GM19455 (cell line): ENCODE measurements around the gene MAFF.
"Not testable (repeated sequence)": the region's sequence is repeated elsewhere in the genome, so short reads cannot be mapped to it uniquely, and the experiment has no call there.

Experiments used
- ATAC-seq: cut with Tn5 transposase; IDR thresholded peaks from one replicate; pipeline ENCODE4 v1.9.1; 2021; ENCODE audit not compliant: unreplicated experiment

Gene MAFF

DNA sequence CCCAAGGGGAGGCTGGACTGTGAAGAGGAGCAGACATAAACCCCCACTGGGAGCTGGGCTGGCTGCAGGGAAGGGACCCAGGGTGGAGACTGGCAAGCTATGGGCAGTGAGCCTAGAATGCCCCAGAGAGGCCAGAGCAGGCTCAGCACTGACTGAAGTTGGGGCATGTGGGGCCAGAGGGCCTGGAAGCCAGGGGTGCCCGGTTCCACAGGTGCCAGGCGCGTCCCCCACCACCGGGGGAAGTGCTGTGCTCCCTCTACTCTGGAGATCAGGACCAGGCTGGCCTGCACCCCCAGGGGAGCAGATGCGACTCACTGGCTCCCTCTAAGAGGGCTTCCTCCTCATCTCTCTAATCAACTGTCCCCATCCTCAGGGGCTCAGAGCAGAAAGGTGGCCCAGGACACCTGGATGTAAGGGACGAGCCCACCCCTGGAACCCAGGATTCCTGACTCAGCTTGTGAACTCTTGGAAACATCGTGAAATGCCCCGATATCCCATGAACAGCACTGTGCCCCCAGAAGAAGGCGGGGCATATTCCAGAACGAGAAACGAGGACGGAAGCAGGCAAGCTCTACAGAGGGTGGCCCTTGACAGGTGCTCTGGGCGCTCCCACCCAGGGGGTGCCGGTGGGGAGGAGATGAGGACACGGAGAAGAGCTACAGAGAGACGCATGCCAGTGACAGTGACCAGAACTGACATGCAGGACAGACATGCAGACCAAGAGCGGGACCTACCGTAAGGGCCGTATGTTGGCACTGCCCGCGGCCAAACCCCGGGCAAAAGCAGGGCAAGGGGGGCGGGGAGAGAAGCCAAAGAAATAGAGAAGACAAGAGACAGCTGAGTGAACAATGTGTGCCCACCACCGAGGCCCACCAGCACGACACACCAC lies 20.4 kb downstream of the MAFF start:
- no peak for ATAC-seq

GRCh38 chr22:38222797-38223119 lies 21.0 kb downstream of the MAFF start:
- no peak for ATAC-seq

- no peak for ATAC-seq
Observed at GRCh38 chr22:38223289-38223960, 21.6 kb downstream of the MAFF start.

- no peak for ATAC-seq
Observed at GRCh38 chr22:38226853-38227649, 25.3 kb downstream of the MAFF start.

DNA sequence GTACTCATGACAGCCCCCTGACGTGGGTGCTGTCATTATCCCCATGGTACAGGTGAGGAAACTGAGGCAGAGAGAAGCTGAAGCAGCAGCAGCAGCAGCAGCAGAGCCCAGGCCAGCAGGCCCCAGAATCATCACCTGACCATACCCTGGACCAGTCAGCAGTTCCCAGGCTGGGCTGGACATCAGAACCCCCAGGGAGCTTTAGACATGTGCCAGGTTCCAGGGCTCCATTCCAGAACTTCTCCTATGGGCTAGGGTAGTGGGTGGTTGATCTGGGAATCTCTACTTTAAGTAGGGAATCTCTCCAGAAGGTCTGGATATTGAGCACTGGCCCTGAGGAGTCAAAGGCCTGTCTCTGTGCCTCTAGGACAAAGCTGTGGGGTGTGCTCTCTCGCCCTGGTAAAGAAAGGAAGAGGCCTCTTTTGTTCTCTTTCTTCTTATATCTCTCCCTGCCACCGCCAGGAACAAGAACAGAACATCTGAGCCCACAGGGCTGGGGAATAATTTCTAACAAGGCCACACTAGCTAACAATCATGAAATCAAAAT lies 26.6 kb downstream of the MAFF start:
- no peak for ATAC-seq

DNA sequence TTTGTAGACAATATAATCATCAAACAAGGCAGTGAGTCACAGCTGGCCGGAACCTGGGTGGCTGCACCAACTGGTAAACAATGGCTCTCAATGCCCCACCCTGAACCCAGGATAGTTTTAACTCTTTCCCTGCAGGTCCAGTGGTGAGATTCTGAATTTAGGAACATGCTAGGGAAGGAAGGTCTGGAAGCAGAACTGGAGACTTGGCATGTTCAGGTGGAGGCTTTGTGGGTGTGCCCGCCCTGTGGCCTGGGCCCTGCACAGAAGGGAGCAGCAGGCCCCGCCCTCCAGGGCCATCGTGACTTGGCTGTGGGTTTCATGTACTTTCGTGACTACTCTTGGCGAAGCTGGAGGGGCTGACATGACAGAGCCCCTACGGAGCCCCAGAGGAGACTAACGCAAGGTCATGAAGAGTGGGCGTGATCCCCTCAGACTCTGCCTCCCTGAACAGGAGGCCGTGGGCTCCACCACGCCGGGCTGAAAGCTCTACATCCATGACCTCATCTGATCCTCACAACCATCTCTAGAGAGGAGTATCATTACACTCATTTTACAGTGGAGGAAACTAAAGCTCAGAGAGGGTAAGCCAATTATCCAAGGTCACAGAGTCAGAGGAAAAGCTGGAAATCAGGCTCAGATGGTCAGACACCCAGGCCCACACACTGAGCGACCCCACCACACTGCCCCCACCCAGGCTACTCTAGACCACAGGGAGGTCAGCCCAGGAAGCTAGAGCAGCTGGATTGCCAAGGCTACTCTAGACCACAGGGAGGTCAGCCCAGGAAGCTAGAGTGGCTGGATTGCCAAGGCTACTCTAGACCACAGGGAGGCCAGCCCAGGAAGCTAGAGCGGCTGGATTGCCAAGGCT lies 27.3 kb downstream of the MAFF start:
- no peak for ATAC-seq

- ATAC-seq = no peak
Observed at GRCh38 chr22:38230108-38230825, 28.5 kb downstream of the MAFF start.

- ATAC-seq = no peak
Observed at GRCh38 chr22:38230916-38231315, 29.1 kb downstream of the MAFF start.

DNA sequence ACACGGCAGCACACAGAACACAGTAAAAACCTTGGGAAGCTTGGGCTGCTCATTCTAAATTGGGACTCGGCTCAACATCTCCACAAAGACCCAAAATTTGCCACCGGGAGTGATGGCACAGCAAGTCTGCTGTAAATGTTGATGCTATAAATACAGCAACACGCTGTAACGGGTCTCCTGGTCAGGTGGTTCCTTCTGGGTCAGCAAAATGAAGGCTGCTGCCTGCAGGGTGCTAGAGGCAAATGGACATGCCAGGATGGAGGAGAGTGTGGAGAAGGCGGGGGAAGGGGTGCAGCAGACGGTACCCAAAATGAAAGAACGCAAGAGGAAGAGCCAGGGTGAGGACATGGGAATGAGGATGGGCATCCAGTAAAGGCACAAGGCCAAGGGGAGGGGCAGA lies 30.4 kb downstream of the MAFF start:
- ATAC-seq = no peak

- no peak for ATAC-seq
Observed at GRCh38 chr22:38233427-38233826, 31.6 kb downstream of the MAFF start.

- not testable (repeated sequence) for ATAC-seq
Observed at GRCh38 chr22:38233856-38234255, 32.1 kb downstream of the MAFF start.

- no peak for ATAC-seq
Observed at GRCh38 chr22:38235240-38235850, 33.6 kb downstream of the MAFF start.

- no peak for ATAC-seq
Observed at GRCh38 chr22:38236786-38237185, 35.0 kb downstream of the MAFF start.

DNA sequence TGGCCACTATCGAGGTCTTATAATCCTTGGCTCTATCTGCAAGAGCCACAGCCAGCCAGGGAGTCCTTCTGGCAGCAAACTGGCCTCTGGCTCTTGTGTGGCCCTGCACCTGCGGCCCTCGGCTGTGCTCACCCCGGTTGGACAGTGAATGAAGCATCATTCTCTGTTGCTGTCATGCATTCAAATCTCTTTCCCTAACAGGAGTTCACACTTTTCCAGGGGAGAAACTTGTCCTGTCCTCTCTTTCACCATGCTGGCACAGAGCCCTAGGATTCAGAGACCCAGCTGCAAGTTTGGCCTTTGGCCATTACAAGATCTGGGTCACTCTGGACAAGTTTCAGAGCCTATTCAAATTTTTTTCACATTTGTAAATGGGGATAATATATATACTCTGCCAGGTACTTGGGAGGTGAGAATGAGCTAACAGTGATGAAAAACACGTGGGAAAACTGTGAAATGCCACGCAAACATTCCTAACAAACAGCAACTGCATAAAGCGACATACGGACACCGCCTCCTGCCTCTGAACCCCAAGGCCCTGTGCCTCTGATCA lies 36.8 kb downstream of the MAFF start:
- no peak for ATAC-seq

DNA sequence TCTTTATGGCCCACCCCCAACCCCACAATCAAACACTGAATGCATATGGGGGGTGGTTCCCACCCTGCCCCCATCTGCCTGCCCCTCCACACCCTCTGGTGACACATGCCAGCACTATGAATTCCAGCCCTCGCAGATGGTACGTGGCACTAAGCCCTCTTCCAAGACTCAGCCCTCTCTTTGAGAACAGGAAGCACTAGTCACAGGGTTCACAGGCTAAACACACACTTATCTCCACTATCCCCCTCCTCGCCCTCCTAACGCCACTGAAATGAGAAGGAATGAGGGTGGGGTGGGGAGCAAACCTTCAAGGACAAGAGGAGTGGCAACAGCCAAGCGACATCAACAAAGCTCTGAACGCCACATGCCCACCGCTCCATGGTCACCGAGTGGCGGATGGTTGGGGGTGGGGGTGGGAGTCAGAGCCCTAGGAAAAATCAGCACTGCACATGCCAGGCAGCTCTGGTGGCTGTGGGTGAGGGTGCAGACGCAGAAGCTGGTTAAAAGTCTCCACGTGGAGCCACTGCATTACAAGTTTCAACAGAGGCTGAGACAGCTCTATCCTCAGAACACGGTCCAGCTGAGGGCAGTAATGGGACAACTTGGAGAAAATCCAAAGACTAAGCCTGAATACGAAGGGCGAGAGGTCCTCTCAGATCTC lies 37.4 kb downstream of the MAFF start:
- ATAC-seq = no peak

- no peak for ATAC-seq
Observed at GRCh38 chr22:38240734-38241252, 39.0 kb downstream of the MAFF start.

GRCh38 chr22:38243007-38243765 lies 41.4 kb downstream of the MAFF start:
- ATAC-seq = no peak

- ATAC-seq = no peak
Observed at GRCh38 chr22:38244106-38244505, 42.3 kb downstream of the MAFF start.
